Activated naive CD4-positive, alpha-beta T cell treated with anti-CD3 and anti-CD28 coated beads, Interleukin-2, amount 10 ng/mL, durations not matched to agents 7 days and 5 days (primary cell): ENCODE results near the gene IGLL1.
"Not testable (repeated sequence)": the region's sequence is repeated elsewhere in the genome, so short reads cannot be mapped to it uniquely, and the experiment has no call there.

ENCODE experiments used
- CTCF ChIA-PET: fragments of 350-600 bp; sonication (Branson Sonifier 250); formaldehyde crosslinking; loops from one replicate; lab custom pipeline; 2021; ENCODE audit warnings: antibody characterized with exemption; lab: Charles Lee
- DNase-seq: peaks from one replicate; pipeline ENCODE4 v3.0.0-alpha.2; 2020
- H3K27ac Mint-ChIP-seq: one replicate; pipeline ENCODE4 v1.8.0; 2021; ENCODE audit warnings: mild to moderate bottlenecking, moderate library complexity, mixed read lengths
- H3K27me3 Mint-ChIP-seq: one replicate; pipeline ENCODE4 v1.8.0; 2021; ENCODE audit warnings: mild to moderate bottlenecking, mixed read lengths
- H3K36me3 Mint-ChIP-seq: one replicate; pipeline ENCODE4 v1.8.0; 2021; ENCODE audit warnings: mixed read lengths
- H3K4me1 Mint-ChIP-seq: one replicate; pipeline ENCODE4 v1.8.0; 2021; ENCODE audit warnings: mixed read lengths
- H3K4me3 Mint-ChIP-seq: one replicate; pipeline ENCODE4 v1.8.0; 2021; ENCODE audit warnings: mild to moderate bottlenecking, moderate library complexity, mixed read lengths
- H3K9me3 Mint-ChIP-seq: one replicate; pipeline ENCODE4 v1.8.0; 2021; ENCODE audit warnings: mixed read lengths

IGLL1 gene

GRCh38 chr22:23537416-23537815, 42.7 kb downstream of the IGLL1 start:
- H3K27me3 Mint-ChIP-seq = peaks cover 43% of the 10 kb centered on the region
- H3K9me3 Mint-ChIP-seq = no peaks in the 10 kb centered on the region
- no peaks in the 10 kb centered on the region for H3K4me1 Mint-ChIP-seq
- no peaks in the 10 kb centered on the region for H3K36me3 Mint-ChIP-seq
- CTCF ChIA-PET = no interaction called here
- H3K27ac Mint-ChIP-seq = no peak overlapping the region
- no peak overlapping the region for H3K4me3 Mint-ChIP-seq
- DNase-seq = peak; percentile 11

- CTCF ChIA-PET = no interaction called here
Measured at GRCh38 chr22:23536821-23537345, 43.2 kb downstream of the IGLL1 start.

GRCh38 chr22:23535790-23536661, 44.1 kb downstream of the IGLL1 start:
- H3K4me1 Mint-ChIP-seq, CTCF ChIA-PET, H3K9me3 Mint-ChIP-seq, H3K27ac Mint-ChIP-seq, H3K4me3 Mint-ChIP-seq, H3K36me3 Mint-ChIP-seq: not testable (repeated sequence)
- H3K27me3 Mint-ChIP-seq = peaks cover 52% of the 10 kb centered on the region
- peak; percentile 11 for DNase-seq

More at GRCh38 chr22:23536821-23537345, 43.2 kb downstream of the IGLL1 start:
- DNase-seq = peak; percentile 2
- Mint-ChIP-seq H3K36me3 (no peaks in the 10 kb centered on the region), H3K27ac (no peak overlapping the region), H3K27me3 (peaks cover 49% of the 10 kb centered on the region), H3K4me3 (no peak overlapping the region), H3K4me1 (no peaks in the 10 kb centered on the region), H3K9me3 (no peaks in the 10 kb centered on the region)

GRCh38 chr22:23534851-23535717, 45.0 kb downstream of the IGLL1 start:
- H3K36me3 Mint-ChIP-seq = no peaks in the 10 kb centered on the region
- CTCF ChIA-PET = no interaction called here
- no peak for DNase-seq
- H3K27me3 Mint-ChIP-seq = peaks cover 52% of the 10 kb centered on the region
- H3K4me1 Mint-ChIP-seq = no peaks in the 10 kb centered on the region
- H3K27ac Mint-ChIP-seq = no peak overlapping the region
- H3K4me3 Mint-ChIP-seq = no peak overlapping the region
- H3K9me3 Mint-ChIP-seq = no peaks in the 10 kb centered on the region

GRCh38 chr22:23534201-23534850, 45.8 kb downstream of the IGLL1 start:
- no peaks in the 10 kb centered on the region for H3K4me1 Mint-ChIP-seq
- no peaks in the 10 kb centered on the region for H3K36me3 Mint-ChIP-seq
- H3K27ac Mint-ChIP-seq = no peak overlapping the region
- H3K9me3 Mint-ChIP-seq = no peaks in the 10 kb centered on the region
- peaks cover 47% of the 10 kb centered on the region for H3K27me3 Mint-ChIP-seq
- no peak for DNase-seq
- CTCF ChIA-PET = no interaction called here
- H3K4me3 Mint-ChIP-seq = no peak overlapping the region

GRCh38 chr22:23533771-23534191, 46.3 kb downstream of the IGLL1 start:
- Mint-ChIP-seq H3K9me3 (no peaks in the 10 kb centered on the region), H3K36me3 (no peaks in the 10 kb centered on the region)

GRCh38 chr22:23533328-23533762, 46.7 kb downstream of the IGLL1 start:
- peak; percentile 46 for DNase-seq

More at GRCh38 chr22:23533771-23534191, 46.3 kb downstream of the IGLL1 start:
- H3K27me3 Mint-ChIP-seq = peaks cover 46% of the 10 kb centered on the region
- CTCF ChIA-PET = no interaction called here
- no peaks in the 10 kb centered on the region for H3K4me1 Mint-ChIP-seq
- no peak overlapping the region for H3K27ac Mint-ChIP-seq
- DNase-seq = no peak
- H3K4me3 Mint-ChIP-seq = no peak overlapping the region

GRCh38 chr22:23532731-23533130, 47.4 kb downstream of the IGLL1 start:
- Mint-ChIP-seq H3K27ac (no peak overlapping the region), H3K4me1 (no peaks in the 10 kb centered on the region), H3K4me3 (no peak overlapping the region), H3K36me3 (no peaks in the 10 kb centered on the region), H3K27me3 (peaks cover 39% of the 10 kb centered on the region), H3K9me3 (no peaks in the 10 kb centered on the region)
- DNase-seq = no peak
- CTCF ChIA-PET = no interaction called here

More at GRCh38 chr22:23533328-23533762, 46.7 kb downstream of the IGLL1 start:
- no peak overlapping the region for H3K4me3 Mint-ChIP-seq
- H3K9me3 Mint-ChIP-seq = no peaks in the 10 kb centered on the region
- CTCF ChIA-PET = no interaction called here
- no peaks in the 10 kb centered on the region for H3K4me1 Mint-ChIP-seq
- H3K27ac Mint-ChIP-seq = no peak overlapping the region
- H3K27me3 Mint-ChIP-seq = peaks cover 42% of the 10 kb centered on the region
- H3K36me3 Mint-ChIP-seq = no peaks in the 10 kb centered on the region

- CTCF ChIA-PET = no interaction called here
- Mint-ChIP-seq H3K4me3 (no peak overlapping the region), H3K27ac (no peak overlapping the region), H3K4me1 (no peaks in the 10 kb centered on the region), H3K27me3 (peaks cover 34% of the 10 kb centered on the region), H3K36me3 (no peaks in the 10 kb centered on the region), H3K9me3 (no peaks in the 10 kb centered on the region)
- no peak for DNase-seq
Measured at GRCh38 chr22:23531966-23532705, 48.0 kb downstream of the IGLL1 start.

- DNase-seq = no peak
- Mint-ChIP-seq H3K36me3 (no peaks in the 10 kb centered on the region), H3K27ac (no peak overlapping the region), H3K27me3 (peaks cover 32% of the 10 kb centered on the region), H3K4me1 (no peaks in the 10 kb centered on the region), H3K9me3 (no peaks in the 10 kb centered on the region), H3K4me3 (no peak overlapping the region)
- CTCF ChIA-PET = no interaction called here
Measured at GRCh38 chr22:23531283-23531956, 48.7 kb downstream of the IGLL1 start.

GRCh38 chr22:23530766-23531282, 49.3 kb downstream of the IGLL1 start:
- Mint-ChIP-seq H3K27me3 (peaks cover 29% of the 10 kb centered on the region), H3K9me3 (no peaks in the 10 kb centered on the region), H3K4me1 (no peaks in the 10 kb centered on the region), H3K36me3 (no peaks in the 10 kb centered on the region), H3K27ac (no peak overlapping the region), H3K4me3 (no peak overlapping the region)
- DNase-seq = no peak
- CTCF ChIA-PET = no interaction called here

GRCh38 chr22:23530106-23530505, 50.0 kb downstream of the IGLL1 start:
- Mint-ChIP-seq H3K9me3 (no peaks in the 10 kb centered on the region), H3K4me1 (no peaks in the 10 kb centered on the region), H3K4me3 (no peak overlapping the region), H3K27me3 (peaks cover 25% of the 10 kb centered on the region), H3K27ac (no peak overlapping the region), H3K36me3 (no peaks in the 10 kb centered on the region)
- no peak for DNase-seq
- CTCF ChIA-PET = no interaction called here
